Measurements from ENCODE around the gene DENND2A. TPM values are rescaled to one million over a fixed set of nuclear protein-coding genes. Genes with fewer than 3 reads are reported as not detected.

DENND2A gene
- polyA plus RNA-seq, 4 donors, result 3.0 to 7.0 (median 5.7) TPM; not detected in 1

DNA sequence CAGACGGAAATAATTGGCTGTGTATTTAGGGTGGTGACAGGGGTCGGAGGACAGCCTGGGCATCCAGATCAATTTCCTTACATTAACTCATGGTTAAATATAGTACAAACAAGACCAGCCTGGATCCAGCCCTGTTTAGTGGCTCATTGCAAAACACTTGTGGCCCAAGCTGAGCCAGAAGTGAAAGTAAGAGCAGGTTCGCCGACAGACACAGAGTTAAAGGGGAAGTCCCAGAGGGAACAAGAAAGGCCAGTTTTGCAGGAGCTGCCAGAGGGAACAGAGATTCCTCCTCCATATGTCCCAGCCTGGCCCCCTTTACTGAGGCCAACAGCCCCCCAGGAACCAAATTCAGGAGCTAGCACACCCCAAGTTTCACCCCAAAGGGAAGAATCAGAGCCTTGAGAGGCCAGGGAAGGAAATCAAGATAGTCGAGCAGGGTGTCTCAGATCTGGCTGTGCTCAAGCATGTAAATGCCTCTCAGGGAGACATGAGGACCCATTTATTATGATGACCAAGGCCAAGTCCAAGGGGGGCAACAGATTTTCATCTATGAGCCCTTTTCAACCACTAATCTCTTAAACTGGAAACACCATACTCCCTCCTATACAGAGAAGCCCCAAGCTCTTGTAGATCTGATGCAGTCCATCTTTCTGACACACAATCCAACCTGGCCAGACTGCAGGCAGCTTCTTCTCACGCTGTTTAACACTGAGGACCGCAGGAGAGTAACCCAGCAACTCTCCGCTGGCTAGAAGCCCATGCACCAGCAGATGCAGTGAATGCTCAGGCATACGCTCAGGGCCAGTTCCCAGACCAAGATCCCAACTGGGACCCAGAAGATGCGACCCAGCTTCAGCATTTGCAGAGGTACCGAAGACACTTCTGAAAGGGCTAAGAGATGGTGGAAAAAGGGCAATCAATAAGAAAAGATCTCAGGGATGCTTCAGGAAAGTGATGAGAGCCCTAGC, 16.2 kb upstream of the DENND2A start:
- Histone ChIP-seq H3K27ac (ENCODE audit: low read depth in 1 of 3, low read length in 2 of 3) (peak overlapping the region in 1 of 3 donors; percentile 37), H3K4me3 (ENCODE audit: low read depth in 1 of 3, low read length in 3 of 3) (peak overlapping the region in 1 of 3 donors; percentile 0), H3K36me3 (ENCODE audit: control insufficient read depth in 3 of 3, insufficient read depth in 2 of 3, low read depth in 1 of 3, low read length in 3 of 3) (no peaks in the 10 kb centered on the region), H3K9me3 (ENCODE audit: control insufficient read depth in 2 of 2, insufficient read depth in 1 of 2, low read depth in 1 of 2, low read length in 1 of 2) (no peaks in the 10 kb centered on the region), H3K27me3 (ENCODE audit: control insufficient read depth in 3 of 3, insufficient read depth in 3 of 3, low read length in 3 of 3) (peaks cover 0 to 3% (median 0%) of the 10 kb centered on the region in 3 donors), H3K4me1 (ENCODE audit: control insufficient read depth in 3 of 3, insufficient read depth in 2 of 3, low read depth in 1 of 3, low read length in 2 of 3) (peaks cover 0 to 6% (median 0%) of the 10 kb centered on the region in 3 donors)
- WGBS, 3 donors, result 36 to 42% (median 40%) methylated on average over 11 of the region's 11 CpGs
- no peak for FAIRE-seq
- DNase-seq, result peak; percentile 86 to 88

DNA sequence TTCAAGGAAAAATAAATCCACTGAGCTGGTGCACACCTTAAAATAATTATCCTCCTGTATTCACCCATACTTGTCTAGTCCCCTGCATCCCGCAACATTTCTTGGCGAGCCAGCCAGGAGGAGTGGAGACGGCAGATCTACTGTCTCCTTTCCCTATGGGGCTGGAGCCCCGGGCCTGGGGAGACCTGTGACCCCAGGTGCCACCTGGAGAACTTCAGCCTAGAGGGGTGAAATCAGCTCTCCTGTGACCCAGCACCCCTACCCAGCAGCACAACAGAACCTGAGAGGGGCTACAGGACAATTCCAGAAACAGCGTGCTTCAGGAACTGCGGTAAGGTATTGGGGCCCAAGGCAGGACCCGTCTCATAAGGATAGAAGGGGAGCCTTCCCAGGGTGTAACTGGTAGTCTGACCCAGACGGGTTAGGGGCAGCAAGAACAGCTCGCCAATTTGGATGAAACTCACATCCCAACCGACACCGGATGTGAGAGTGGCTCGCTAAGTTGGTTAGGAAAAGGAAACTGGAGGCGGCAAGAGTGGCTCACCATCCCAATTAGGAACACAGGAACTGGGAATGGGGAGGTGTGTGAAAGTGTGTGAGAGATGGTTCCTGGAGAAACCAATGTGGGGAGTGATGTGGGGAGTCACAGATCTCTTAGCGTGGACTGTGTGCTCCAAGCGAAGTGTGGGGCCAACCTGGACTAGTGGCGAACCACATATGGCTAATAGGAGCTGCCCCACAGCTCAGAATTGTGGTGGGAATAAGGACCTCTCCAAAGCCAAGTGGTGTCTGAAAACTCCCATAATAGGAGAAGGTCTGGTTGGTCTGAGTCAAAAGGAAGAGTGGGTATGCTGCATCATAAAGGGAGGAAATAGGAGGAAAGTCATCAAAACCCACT, 15.1 kb upstream of the DENND2A start:
- no peaks in the 10 kb centered on the region for H3K36me3 ChIP-seq (ENCODE audit: control insufficient read depth in 3 of 3, insufficient read depth in 2 of 3, low read depth in 1 of 3, low read length in 3 of 3)
- 89 to 92% (median 90%) methylated on average over 16 of the region's 16 CpGs for WGBS, 3 donors
- no peak overlapping the region for H3K4me3 ChIP-seq (ENCODE audit: low read depth in 1 of 3, low read length in 3 of 3)
- DNase-seq, result no peak
- H3K4me1 ChIP-seq (ENCODE audit: control insufficient read depth in 3 of 3, insufficient read depth in 2 of 3, low read depth in 1 of 3, low read length in 2 of 3), result peaks cover 0 to 6% (median 0%) of the 10 kb centered on the region in 3 donors
- no peaks in the 10 kb centered on the region for H3K9me3 ChIP-seq (ENCODE audit: control insufficient read depth in 2 of 2, insufficient read depth in 1 of 2, low read depth in 1 of 2, low read length in 1 of 2)
- H3K27ac ChIP-seq (ENCODE audit: low read depth in 1 of 3, low read length in 2 of 3), result no peak overlapping the region
- FAIRE-seq, result no peak
- no peaks in the 10 kb centered on the region for H3K27me3 ChIP-seq (ENCODE audit: control insufficient read depth in 3 of 3, insufficient read depth in 3 of 3, low read length in 3 of 3)

DNA sequence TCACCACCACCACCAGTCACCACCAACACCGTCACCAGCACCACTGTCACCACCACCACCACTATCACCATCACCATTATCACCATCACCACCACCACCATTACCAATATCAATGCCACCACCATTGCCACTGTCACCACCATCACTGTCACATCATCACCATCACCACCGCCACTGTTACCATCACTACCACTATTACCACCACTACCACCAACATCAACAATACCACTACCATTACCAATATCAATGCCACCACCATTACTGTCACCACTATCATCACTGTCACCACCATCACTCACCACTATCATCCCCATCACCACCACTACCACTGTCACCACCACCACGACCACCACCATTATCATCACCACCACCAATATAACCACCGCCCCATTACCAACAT, 14.0 kb upstream of the DENND2A start:
- 94 to 100% (median 95%) methylated on average over 4 of the region's 4 CpGs for WGBS, 3 donors
- DNase-seq (no peak), FAIRE-seq (no peak)
- no peaks in the 10 kb centered on the region for H3K36me3 ChIP-seq (ENCODE audit: control insufficient read depth in 3 of 3, insufficient read depth in 2 of 3, low read depth in 1 of 3, low read length in 3 of 3)
- H3K27ac ChIP-seq (ENCODE audit: low read depth in 1 of 3, low read length in 2 of 3), result no peak overlapping the region
- no peak overlapping the region for H3K4me3 ChIP-seq (ENCODE audit: low read depth in 1 of 3, low read length in 3 of 3)
- H3K27me3 ChIP-seq (ENCODE audit: control insufficient read depth in 3 of 3, insufficient read depth in 3 of 3, low read length in 3 of 3), result no peaks in the 10 kb centered on the region
- H3K9me3 ChIP-seq (ENCODE audit: control insufficient read depth in 2 of 2, insufficient read depth in 1 of 2, low read depth in 1 of 2, low read length in 1 of 2), result no peaks in the 10 kb centered on the region
- H3K4me1 ChIP-seq (ENCODE audit: control insufficient read depth in 3 of 3, insufficient read depth in 2 of 3, low read depth in 1 of 3, low read length in 2 of 3), result peaks cover 0 to 6% (median 0%) of the 10 kb centered on the region in 3 donors

DNA sequence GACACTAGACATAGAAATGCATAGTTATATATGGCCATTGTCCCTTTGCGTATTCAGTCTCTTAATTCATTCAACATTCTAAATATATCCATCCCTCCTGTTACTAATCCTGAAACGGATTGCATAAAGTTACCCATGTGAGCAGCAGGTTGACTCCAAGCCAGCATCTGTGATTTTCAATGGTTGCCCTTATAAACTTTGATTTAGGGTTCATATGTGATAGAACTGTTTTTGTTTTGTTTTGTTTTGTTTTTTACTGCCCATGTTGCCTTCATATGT, 13.4 kb upstream of the DENND2A start:
- Histone ChIP-seq H3K36me3 (ENCODE audit: control insufficient read depth in 3 of 3, insufficient read depth in 2 of 3, low read depth in 1 of 3, low read length in 3 of 3) (no peaks in the 10 kb centered on the region), H3K27ac (ENCODE audit: low read depth in 1 of 3, low read length in 2 of 3) (no peak overlapping the region), H3K4me1 (ENCODE audit: control insufficient read depth in 3 of 3, insufficient read depth in 2 of 3, low read depth in 1 of 3, low read length in 2 of 3) (peaks cover 0 to 6% (median 0%) of the 10 kb centered on the region in 3 donors), H3K27me3 (ENCODE audit: control insufficient read depth in 3 of 3, insufficient read depth in 3 of 3, low read length in 3 of 3) (no peaks in the 10 kb centered on the region), H3K4me3 (ENCODE audit: low read depth in 1 of 3, low read length in 3 of 3) (no peak overlapping the region), H3K9me3 (ENCODE audit: control insufficient read depth in 2 of 2, insufficient read depth in 1 of 2, low read depth in 1 of 2, low read length in 1 of 2) (no peaks in the 10 kb centered on the region)
- 80 to 96% (median 92%) methylated on average over 2 of the region's 2 CpGs for WGBS, 3 donors
- DNase-seq (no peak), FAIRE-seq (no peak)

DNA sequence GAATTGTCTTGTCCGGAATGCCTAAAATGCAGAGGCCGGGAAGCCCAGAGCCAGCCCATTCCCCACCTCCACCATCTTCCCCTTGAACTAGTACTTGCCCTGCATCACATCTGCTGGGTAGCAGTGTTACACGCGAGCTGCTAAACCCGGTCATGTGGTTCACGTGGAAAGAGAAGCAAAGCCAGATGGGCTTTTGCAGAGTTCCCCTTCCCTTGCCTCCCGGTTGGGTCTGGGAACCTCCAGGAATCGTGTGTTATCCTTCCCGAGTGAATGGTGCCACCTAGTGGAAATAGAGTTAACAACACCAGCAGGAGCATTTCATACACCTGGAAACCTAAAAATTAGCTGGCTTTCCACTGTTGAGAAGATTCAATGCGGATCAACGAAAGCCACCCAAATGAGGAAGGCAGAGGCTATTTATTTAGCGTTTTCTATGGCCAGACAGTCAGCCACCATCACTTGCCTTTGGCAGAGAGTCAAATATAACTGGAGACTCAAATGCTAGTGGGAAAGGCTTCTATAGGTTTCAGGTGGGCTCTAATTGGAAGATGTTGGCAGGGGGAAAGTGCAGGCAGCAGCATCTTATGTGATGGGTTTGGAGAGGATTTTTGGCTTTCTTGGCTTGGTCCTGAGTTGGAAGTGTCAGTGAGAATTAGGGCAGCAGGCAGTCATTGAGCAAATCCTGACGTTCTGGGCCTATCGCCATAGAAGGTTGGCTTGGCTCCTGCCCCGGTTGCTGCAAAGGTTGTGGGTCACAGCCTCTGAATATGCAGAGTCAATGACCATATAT, 12.9 kb upstream of the DENND2A start:
- DNase-seq (peak; percentile 81 to 82), FAIRE-seq (no peak)
- Histone ChIP-seq H3K36me3 (ENCODE audit: control insufficient read depth in 3 of 3, insufficient read depth in 2 of 3, low read depth in 1 of 3, low read length in 3 of 3) (no peaks in the 10 kb centered on the region), H3K4me1 (ENCODE audit: control insufficient read depth in 3 of 3, insufficient read depth in 2 of 3, low read depth in 1 of 3, low read length in 2 of 3) (peaks cover 0 to 6% (median 0%) of the 10 kb centered on the region in 3 donors), H3K27ac (ENCODE audit: low read depth in 1 of 3, low read length in 2 of 3) (no peak overlapping the region), H3K4me3 (ENCODE audit: low read depth in 1 of 3, low read length in 3 of 3) (no peak overlapping the region), H3K9me3 (ENCODE audit: control insufficient read depth in 2 of 2, insufficient read depth in 1 of 2, low read depth in 1 of 2, low read length in 1 of 2) (no peaks in the 10 kb centered on the region), H3K27me3 (ENCODE audit: control insufficient read depth in 3 of 3, insufficient read depth in 3 of 3, low read length in 3 of 3) (no peaks in the 10 kb centered on the region)
- 25 to 28% (median 26%) methylated on average over 15 of the region's 15 CpGs for WGBS, 3 donors

DNA sequence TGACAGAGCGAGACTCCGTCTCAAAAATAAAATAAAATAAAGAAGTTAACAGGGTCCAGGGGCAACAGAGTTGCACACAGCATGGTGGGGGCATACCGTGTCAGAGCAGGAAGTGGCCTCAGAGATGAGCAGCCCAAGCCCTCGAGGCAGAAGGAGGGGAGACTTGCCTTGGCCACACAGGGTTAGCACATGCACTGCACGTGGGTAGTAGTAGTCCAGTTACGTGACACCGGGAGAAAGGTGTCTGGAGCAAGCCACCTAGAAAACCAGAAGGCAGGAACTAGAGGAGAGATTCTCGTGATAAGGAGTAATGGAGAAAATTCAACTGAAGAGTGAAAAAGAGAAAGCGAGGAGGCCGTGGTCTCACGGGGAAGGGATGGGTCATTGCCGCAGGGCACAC, 9.8 kb upstream of the DENND2A start:
- no peak for DNase-seq
- no peak for FAIRE-seq
- Histone ChIP-seq H3K4me1 (ENCODE audit: control insufficient read depth in 3 of 3, insufficient read depth in 2 of 3, low read depth in 1 of 3, low read length in 2 of 3) (no peaks in the 10 kb centered on the region), H3K36me3 (ENCODE audit: control insufficient read depth in 3 of 3, insufficient read depth in 2 of 3, low read depth in 1 of 3, low read length in 3 of 3) (no peaks in the 10 kb centered on the region), H3K9me3 (ENCODE audit: control insufficient read depth in 2 of 2, insufficient read depth in 1 of 2, low read depth in 1 of 2, low read length in 1 of 2) (no peaks in the 10 kb centered on the region), H3K27me3 (ENCODE audit: control insufficient read depth in 3 of 3, insufficient read depth in 3 of 3, low read length in 3 of 3) (no peaks in the 10 kb centered on the region), H3K4me3 (ENCODE audit: low read depth in 1 of 3, low read length in 3 of 3) (no peak overlapping the region), H3K27ac (ENCODE audit: low read depth in 1 of 3, low read length in 2 of 3) (no peak overlapping the region)
- WGBS, 3 donors, result 85 to 90% (median 87%) methylated on average over 12 of the region's 12 CpGs

DNA sequence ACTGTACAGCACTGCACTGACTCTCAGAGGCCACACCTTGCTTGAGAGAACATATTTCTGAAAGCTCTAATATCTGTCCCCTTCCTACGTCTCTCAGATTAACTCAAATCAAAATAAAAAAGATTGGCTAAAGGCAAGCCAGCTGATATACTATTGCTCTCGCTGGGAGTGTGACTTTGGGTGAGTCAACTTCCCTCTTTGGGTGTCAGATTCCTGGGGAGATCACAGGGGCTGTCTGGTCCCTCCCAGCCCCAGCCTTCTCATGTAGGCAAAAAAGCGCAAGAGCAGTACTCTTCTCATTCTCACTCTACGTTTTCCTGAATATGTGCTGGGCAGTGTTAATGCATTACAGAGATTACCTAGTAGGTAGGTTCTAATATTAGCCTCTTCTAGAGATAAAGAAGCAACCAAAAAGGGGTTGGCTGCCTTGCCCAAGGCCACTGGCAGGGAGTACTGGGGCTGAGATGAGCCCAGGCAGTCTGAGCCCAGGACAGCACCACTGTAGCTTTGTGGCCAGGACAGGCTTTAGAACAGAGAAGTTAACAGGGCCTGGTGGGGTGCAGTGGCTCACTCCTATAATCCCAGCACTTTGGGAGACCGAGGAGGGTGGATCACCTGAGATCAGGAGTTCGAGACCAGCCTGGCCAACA, 9.1 kb upstream of the DENND2A start:
- no peak for FAIRE-seq

More for the DNA sequence above, 9.1 kb upstream of the DENND2A start:
- Histone ChIP-seq H3K9me3 (ENCODE audit: control insufficient read depth in 2 of 2, insufficient read depth in 1 of 2, low read depth in 1 of 2, low read length in 1 of 2) (no peaks in the 10 kb centered on the region), H3K4me3 (ENCODE audit: low read depth in 1 of 3, low read length in 3 of 3) (no peak overlapping the region), H3K36me3 (ENCODE audit: control insufficient read depth in 3 of 3, insufficient read depth in 2 of 3, low read depth in 1 of 3, low read length in 3 of 3) (no peaks in the 10 kb centered on the region), H3K27ac (ENCODE audit: low read depth in 1 of 3, low read length in 2 of 3) (no peak overlapping the region), H3K4me1 (ENCODE audit: control insufficient read depth in 3 of 3, insufficient read depth in 2 of 3, low read depth in 1 of 3, low read length in 2 of 3) (no peaks in the 10 kb centered on the region), H3K27me3 (ENCODE audit: control insufficient read depth in 3 of 3, insufficient read depth in 3 of 3, low read length in 3 of 3) (no peaks in the 10 kb centered on the region)
- 76 to 81% (median 79%) methylated on average over 6 of the region's 6 CpGs for WGBS, 3 donors
- no peak for DNase-seq
